Vagina (tissue), 2 donors: Measurements from ENCODE around the gene CLCNKA.

Experiments
- POLR2A ChIP-seq, 2 donors: fragments of 450-650 bp; IDR thresholded peaks; one replicate each; pipeline ENCODE4 v1.6.1; 2017; ENCODE audit warnings: antibody characterized with exemption in 2 of 2, mild to moderate bottlenecking in 2 of 2, moderate library complexity in 2 of 2
- POLR2AphosphoS5 ChIP-seq, 2 donors: sonication (generic); formaldehyde crosslinking; IDR thresholded peaks; one replicate each; pipeline ENCODE4 v1.9.0; 2017; ENCODE audit warnings: antibody characterized with exemption in 2 of 2, mild to moderate bottlenecking in 2 of 2, low read depth in 1 of 2; ENCODE audit not compliant: insufficient read depth in 1 of 2
- TF ChIP-seq, protein P1 (sequence below), 3 experiments: fragments of 450-650 bp in 2 of 3; fragments of 200-600 bp in 1 of 3; sonication (generic) in 1 of 3; IDR thresholded peaks; one replicate each; pipeline ENCODE4 v1.5.1; 2017 to 2019; ENCODE audit warnings: antibody characterized with exemption in 3 of 3, mild to moderate bottlenecking in 2 of 3, moderate library complexity in 2 of 3

GRCh38 chr1:16065269-16065576, 43.4 kb downstream of the CLCNKA start:
- TF ChIP-seq, protein P1, sequence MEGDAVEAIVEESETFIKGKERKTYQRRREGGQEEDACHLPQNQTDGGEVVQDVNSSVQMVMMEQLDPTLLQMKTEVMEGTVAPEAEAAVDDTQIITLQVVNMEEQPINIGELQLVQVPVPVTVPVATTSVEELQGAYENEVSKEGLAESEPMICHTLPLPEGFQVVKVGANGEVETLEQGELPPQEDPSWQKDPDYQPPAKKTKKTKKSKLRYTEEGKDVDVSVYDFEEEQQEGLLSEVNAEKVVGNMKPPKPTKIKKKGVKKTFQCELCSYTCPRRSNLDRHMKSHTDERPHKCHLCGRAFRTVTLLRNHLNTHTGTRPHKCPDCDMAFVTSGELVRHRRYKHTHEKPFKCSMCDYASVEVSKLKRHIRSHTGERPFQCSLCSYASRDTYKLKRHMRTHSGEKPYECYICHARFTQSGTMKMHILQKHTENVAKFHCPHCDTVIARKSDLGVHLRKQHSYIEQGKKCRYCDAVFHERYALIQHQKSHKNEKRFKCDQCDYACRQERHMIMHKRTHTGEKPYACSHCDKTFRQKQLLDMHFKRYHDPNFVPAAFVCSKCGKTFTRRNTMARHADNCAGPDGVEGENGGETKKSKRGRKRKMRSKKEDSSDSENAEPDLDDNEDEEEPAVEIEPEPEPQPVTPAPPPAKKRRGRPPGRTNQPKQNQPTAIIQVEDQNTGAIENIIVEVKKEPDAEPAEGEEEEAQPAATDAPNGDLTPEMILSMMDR (IDR thresholded peaks at IDR 0.05), result no peak
- TF ChIP-seq POLR2AphosphoS5 (IDR thresholded peaks at IDR 0.05; ENCODE audit: insufficient read depth in 1 of 2, low read depth in 1 of 2) (no peak), POLR2A (IDR thresholded peaks at IDR 0.05) (no peak)
